GM12878 (cell line): ENCODE results near the gene DACT3. TPM values are rescaled to one million over a fixed set of nuclear protein-coding genes. Genes with fewer than 3 reads are reported as not detected.

ENCODE experiments used
- ATF2 ChIP-seq: IDR thresholded peaks from 2 replicates; pipeline ENCODE4 v1.6.1; 2012; ENCODE audit warnings: low read length, inconsistent platforms
- CBFB ChIP-seq: IDR thresholded peaks from 2 replicates; pipeline ENCODE4 v1.6.1; 2016; ENCODE audit warnings: antibody characterized with exemption, low read depth
- CEBPB ChIP-seq, 2 experiments: fragments of 150-350 bp in 1 of 2; IDR thresholded peaks; 2 replicates each; pipeline ENCODE4 v1.6.1; 2012 to 2014; ENCODE audit warnings: low read depth in 2 of 2, low read length in 2 of 2, borderline replicate concordance in 1 of 2, inconsistent platforms in 1 of 2
- CHD4 ChIP-seq: fragments of 200-600 bp; sonication (generic); IDR thresholded peaks from 2 replicates; pipeline ENCODE4 v1.6.1; 2016; ENCODE audit warnings: mild to moderate bottlenecking
- CREM ChIP-seq: IDR thresholded peaks from 2 replicates; pipeline ENCODE4 v1.6.1; 2014; ENCODE audit warnings: antibody characterized with exemption, low read depth
- E2F8 ChIP-seq: fragments of 450-650 bp; IDR thresholded peaks from 2 replicates; pipeline ENCODE4 v1.6.1; 2018; ENCODE audit warnings: mild to moderate bottlenecking, low read depth, moderate library complexity; ENCODE audit not compliant: partially characterized antibody
- HDAC2 ChIP-seq: fragments of 200-600 bp; sonication (generic); IDR thresholded peaks from 2 replicates; pipeline ENCODE4 v1.6.1; 2017
- IRF4 ChIP-seq: IDR thresholded peaks from 2 replicates; pipeline ENCODE4 v1.6.1; 2011; ENCODE audit warnings: low read depth, low read length
- MEF2A ChIP-seq: IDR thresholded peaks from 2 replicates; pipeline ENCODE4 v1.6.1; 2011; ENCODE audit warnings: low read depth, mild to moderate bottlenecking, low read length, moderate library complexity; ENCODE audit not compliant: insufficient read depth
- MEF2B ChIP-seq: fragments of 450-650 bp; IDR thresholded peaks from 2 replicates; pipeline ENCODE4 v1.6.1; 2018; ENCODE audit warnings: mild to moderate bottlenecking, moderate library complexity; ENCODE audit not compliant: partially characterized antibody, poor library complexity, severe bottlenecking
- NR2C2 ChIP-seq: IDR thresholded peaks from 2 replicates; pipeline ENCODE4 v1.6.1; 2011; ENCODE audit warnings: borderline replicate concordance, low read depth; ENCODE audit not compliant: control insufficient read depth, insufficient read length
- PAX8 ChIP-seq: fragments of 450-650 bp; IDR thresholded peaks from 2 replicates; pipeline ENCODE4 v1.6.1; 2017; ENCODE audit warnings: mild to moderate bottlenecking, moderate library complexity
- PKNOX1 ChIP-seq: fragments of 450-650 bp; IDR thresholded peaks from 2 replicates; pipeline ENCODE4 v1.6.1; 2016; ENCODE audit warnings: mild to moderate bottlenecking
- RFX5 ChIP-seq: IDR thresholded peaks from 2 replicates; pipeline ENCODE4 v1.6.1; 2011; ENCODE audit warnings: low read depth, low read length, improper control_type of control experiment
- SMC3 ChIP-seq: IDR thresholded peaks from 2 replicates; pipeline ENCODE4 v1.6.1; 2011; ENCODE audit warnings: low read length, improper control_type of control experiment, borderline replicate concordance
- SUZ12 ChIP-seq: fragments of 200-600 bp; sonication (generic); IDR thresholded peaks from one replicate; pipeline ENCODE4 v1.6.1; 2018; ENCODE audit warnings: antibody characterized with exemption, mild to moderate bottlenecking; ENCODE audit not compliant: unreplicated experiment
- USF2 ChIP-seq: IDR thresholded peaks from 2 replicates; pipeline ENCODE4 v1.6.1; 2011; ENCODE audit warnings: low read depth, low read length, improper control_type of control experiment, borderline replicate concordance
- ZBED1 ChIP-seq: IDR thresholded peaks from 2 replicates; pipeline ENCODE4 v1.6.1; 2016; ENCODE audit warnings: borderline replicate concordance
- ZNF217 ChIP-seq: fragments of 450-650 bp; IDR thresholded peaks from 2 replicates; pipeline ENCODE4 v1.6.1; 2017; ENCODE audit warnings: antibody characterized with exemption, mild to moderate bottlenecking
- ZNF592 ChIP-seq: fragments of 450-650 bp; IDR thresholded peaks from 2 replicates; pipeline ENCODE4 v1.6.1; 2017; ENCODE audit warnings: mild to moderate bottlenecking, moderate library complexity
- polyA plus RNA-seq, 11 experiments: library from polyadenylated mRNA; depleted of rRNA in 4 of 11; unstranded in 6 of 11; stranded (reverse) in 5 of 11; fragments of >200 nt; fragmentation: Nextera tagmentation in 4 of 11; fragmentation: Illumina TruSeq in 1 of 11; extraction: Ambion mirVana in 4 of 11; extraction: Trizol in 1 of 11; gene quantifications; 1 replicate in 1 of 11; 2 replicates in 10 of 11; pipeline versions ENCODE4 v1.2.1 to v1.2.3, GENCODE V29; 2011 to 2016; ENCODE audit warnings: inconsistent platforms in 2 of 11, missing spikeins in 2 of 11, low read depth in 1 of 11
- total RNA-seq, 4 experiments: library from RNA; depleted of rRNA in 3 of 4; stranded (reverse); fragments of >200 nt in 3 of 4; fragmentation: Illumina TruSeq in 1 of 4; extraction: Trizol in 1 of 4; gene quantifications; 2 replicates each; pipeline versions ENCODE4 v1.2.1 to v1.2.3, GENCODE V29; 2013 to 2021

DACT3 gene
- total and polyA plus RNA-seq, 10 of the 15 experiments (the other 5 are each of a cell fraction or from before 2014, with no cell fraction given): 0.05 to 2.5 (median 0.35) TPM; not detected in 1

GRCh38 chr19:46601318-46602224 lies 59.4 kb downstream of the DACT3 start, which contains the start of gene CALM3 (continued):
- TF ChIP-seq ZNF592: no peak
- TF ChIP-seq MEF2A: no peak
- TF ChIP-seq HDAC2: no peak
- no peak for TF ChIP-seq USF2
- TF ChIP-seq ATF2: no peak
- no peak for TF ChIP-seq PKNOX1
- no peak for TF ChIP-seq CHD4
- TF ChIP-seq RFX5: no peak
- no peak for TF ChIP-seq IRF4
- TF ChIP-seq MEF2B: no peak
- no peak for TF ChIP-seq ZBED1
- no peak for TF ChIP-seq SUZ12
- no peak for TF ChIP-seq ZNF217
- no peak for TF ChIP-seq CEBPB (IDR thresholded peaks at IDR 0.05; ENCODE audit: borderline replicate concordance in 1 of 2, low read depth in 2 of 2, low read length in 2 of 2)
- no peak for TF ChIP-seq CREM
- TF ChIP-seq NR2C2: no peak
- TF ChIP-seq E2F8: no peak
- no peak for TF ChIP-seq PAX8
- no peak for TF ChIP-seq CBFB
- TF ChIP-seq SMC3: no peak
